Measurements from ENCODE around the gene SIRT4. TPM values are rescaled to one million over a fixed set of nuclear protein-coding genes. Genes with fewer than 3 reads are reported as not detected.

The SIRT4 gene
- total RNA-seq, 1 experiment from 2014 or later = 3.6 TPM

DNA sequence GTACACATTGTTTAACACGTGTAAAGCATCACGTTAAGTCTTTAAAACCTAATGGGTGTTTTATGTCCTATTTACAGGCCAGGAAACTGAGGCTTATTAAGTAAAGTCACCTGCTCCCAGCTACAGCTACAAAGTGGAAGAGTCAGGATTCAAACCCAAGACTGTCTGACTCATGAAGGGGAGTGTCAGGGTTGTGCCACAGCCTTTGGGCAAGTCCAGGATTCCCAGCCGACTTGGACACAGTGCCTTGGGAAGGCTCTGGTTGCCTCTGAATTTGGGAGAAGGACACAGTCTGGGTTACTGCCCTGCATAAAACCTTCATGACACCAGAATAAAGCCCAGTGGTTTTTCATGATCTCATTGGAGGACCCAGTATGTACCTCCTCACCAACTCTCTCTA lies 17.7 kb upstream of the SIRT4 start:
- H3K4me3 ChIP-seq = no peak overlapping the region
- no peaks in the 10 kb centered on the region for H3K9me2 ChIP-seq (ENCODE audit: insufficient read depth)
- DNase-seq = no peak
- no peaks in the 10 kb centered on the region for H3K27me3 ChIP-seq (ENCODE audit: insufficient read depth, low read depth)
- H2AFZ ChIP-seq = no peak overlapping the region
- no peaks in the 10 kb centered on the region for H3K79me2 ChIP-seq (ENCODE audit: low read depth)
- H3K4me2 ChIP-seq = no peak overlapping the region
- no peaks in the 10 kb centered on the region for H3K36me3 ChIP-seq (ENCODE audit: low read depth)
- no TSS peak for BruUV-seq (replicated peaks)
- no peak overlapping the region for H3K27ac ChIP-seq
- no peak for TF ChIP-seq EZH2 (IDR thresholded peaks at IDR 0.05; ENCODE audit: low read depth)
- TF ChIP-seq, protein P1, sequence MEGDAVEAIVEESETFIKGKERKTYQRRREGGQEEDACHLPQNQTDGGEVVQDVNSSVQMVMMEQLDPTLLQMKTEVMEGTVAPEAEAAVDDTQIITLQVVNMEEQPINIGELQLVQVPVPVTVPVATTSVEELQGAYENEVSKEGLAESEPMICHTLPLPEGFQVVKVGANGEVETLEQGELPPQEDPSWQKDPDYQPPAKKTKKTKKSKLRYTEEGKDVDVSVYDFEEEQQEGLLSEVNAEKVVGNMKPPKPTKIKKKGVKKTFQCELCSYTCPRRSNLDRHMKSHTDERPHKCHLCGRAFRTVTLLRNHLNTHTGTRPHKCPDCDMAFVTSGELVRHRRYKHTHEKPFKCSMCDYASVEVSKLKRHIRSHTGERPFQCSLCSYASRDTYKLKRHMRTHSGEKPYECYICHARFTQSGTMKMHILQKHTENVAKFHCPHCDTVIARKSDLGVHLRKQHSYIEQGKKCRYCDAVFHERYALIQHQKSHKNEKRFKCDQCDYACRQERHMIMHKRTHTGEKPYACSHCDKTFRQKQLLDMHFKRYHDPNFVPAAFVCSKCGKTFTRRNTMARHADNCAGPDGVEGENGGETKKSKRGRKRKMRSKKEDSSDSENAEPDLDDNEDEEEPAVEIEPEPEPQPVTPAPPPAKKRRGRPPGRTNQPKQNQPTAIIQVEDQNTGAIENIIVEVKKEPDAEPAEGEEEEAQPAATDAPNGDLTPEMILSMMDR (conservative IDR thresholded peaks at IDR 0.05) = no peak
- no peaks in the 10 kb centered on the region for H4K20me1 ChIP-seq (ENCODE audit: insufficient read depth)
- no peaks in the 10 kb centered on the region for H3K9me3 ChIP-seq (ENCODE audit: insufficient read depth, low read depth)
- H3F3A ChIP-seq (ENCODE audit: insufficient read depth, low read depth) = peaks cover 16% of the 10 kb centered on the region; the same call in 1 of the 2 replicates
- intact Hi-C loops (cut with micrococcal nuclease; ENCODE audit: unreplicated experiment) = no loop called here
- H3K4me1 ChIP-seq (replicated peaks; ENCODE audit: insufficient read depth) = peaks cover 13% of the 10 kb centered on the region
- ChIA-PET POLR2A (ENCODE audit: unreplicated experiment) (interaction anchor here (0.6 kb wide), 1 partner anchor 83 kb away, joined by 5 read pairs; no protein-coding TSS in a partner anchor), CTCF (interaction anchor here (0.6 kb wide), 1 partner anchor 12 kb away, joined by 9 read pairs; no protein-coding TSS in a partner anchor)

DNA sequence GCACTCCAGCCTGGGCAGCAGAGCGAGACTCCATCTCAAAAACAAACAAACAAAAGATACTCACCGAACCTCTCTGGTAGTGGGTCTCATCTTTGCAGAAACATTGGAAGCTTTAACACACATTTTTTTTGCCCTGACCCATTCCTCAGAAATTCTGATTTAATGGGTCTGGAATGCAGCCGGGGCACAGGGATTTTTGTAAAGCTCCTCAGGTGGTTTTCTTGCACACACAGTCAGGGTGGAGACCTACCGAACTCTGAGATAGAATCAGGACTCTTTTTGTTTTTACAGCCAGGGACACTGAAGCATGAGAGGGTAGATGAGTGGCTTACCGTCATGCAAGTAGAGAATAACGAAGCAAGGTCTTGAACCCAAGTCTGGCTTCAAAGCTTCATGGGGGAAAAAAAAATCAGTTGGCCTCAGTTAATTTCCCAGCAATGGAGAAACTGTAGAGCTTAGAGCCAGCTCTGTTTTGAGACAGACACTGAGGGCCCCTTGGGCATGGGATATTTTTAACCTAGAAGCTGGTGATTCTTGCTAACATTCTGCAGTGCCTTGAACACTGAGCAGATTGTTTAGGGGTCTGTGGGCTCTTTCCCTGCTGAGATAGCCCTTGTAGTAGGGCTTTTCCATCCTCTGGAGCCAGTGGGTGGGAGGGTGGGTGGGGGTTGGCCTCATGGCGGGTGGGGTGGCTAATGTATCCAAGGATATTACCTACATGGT lies 15.2 kb upstream of the SIRT4 start:
- ChIA-PET POLR2A (ENCODE audit: unreplicated experiment) (interaction anchor here (0.5 to 0.7 kb wide), 3 partner anchors 14 to 86 kb away, joined by 3 to 7 read pairs (median 5); partner anchors contain the start of gene RPLP0), CTCF (interaction anchor here (1.0 kb wide), 1 partner anchor 58 kb away, joined by 7 read pairs; no protein-coding TSS in a partner anchor)
- H3K36me3 ChIP-seq (ENCODE audit: low read depth) = no peaks in the 10 kb centered on the region
- no peaks in the 10 kb centered on the region for H3K79me2 ChIP-seq (ENCODE audit: low read depth)
- TF ChIP-seq, protein P1 (conservative IDR thresholded peaks at IDR 0.05) = no peak
- no peak for TF ChIP-seq EZH2 (IDR thresholded peaks at IDR 0.05; ENCODE audit: low read depth)
- no peaks in the 10 kb centered on the region for H4K20me1 ChIP-seq (ENCODE audit: insufficient read depth)
- H3K9me2 ChIP-seq (ENCODE audit: insufficient read depth) = no peaks in the 10 kb centered on the region
- peak; percentile 45 to 70 for DNase-seq
- H3K9me3 ChIP-seq (ENCODE audit: insufficient read depth, low read depth) = no peaks in the 10 kb centered on the region
- H3K27ac ChIP-seq = peak overlapping the region; percentile 34; the same call in 1 of the 2 replicates
- 0 out of 2 replicates have a peak overlapping the region, but pooled peaks have one; percentile 22 for H2AFZ ChIP-seq
- no peaks in the 10 kb centered on the region for H3K27me3 ChIP-seq (ENCODE audit: insufficient read depth, low read depth)
- H3F3A ChIP-seq (ENCODE audit: insufficient read depth, low read depth) = peaks cover 37% of the 10 kb centered on the region; the same call in 1 of the 2 replicates
- peak overlapping the region; percentile 66 for H3K4me2 ChIP-seq
- H3K4me3 ChIP-seq = no peak overlapping the region
- BruUV-seq (replicated peaks) = no TSS peak
- intact Hi-C loops (cut with micrococcal nuclease; ENCODE audit: unreplicated experiment) = no loop called here
- H3K4me1 ChIP-seq (replicated peaks; ENCODE audit: insufficient read depth) = peaks cover 26% of the 10 kb centered on the region

GRCh38 chr12:120287491-120287890 lies 14.6 kb upstream of the SIRT4 start:
- Histone ChIP-seq H3K27ac (no peak overlapping the region), H3K79me2 (ENCODE audit: low read depth) (no peaks in the 10 kb centered on the region), H3F3A (ENCODE audit: insufficient read depth, low read depth) (peaks cover 43% of the 10 kb centered on the region), H3K4me1 (replicated peaks; ENCODE audit: insufficient read depth) (peaks cover 26% of the 10 kb centered on the region), H3K4me2 (no peak overlapping the region), H3K9me2 (ENCODE audit: insufficient read depth) (no peaks in the 10 kb centered on the region), H3K36me3 (ENCODE audit: low read depth) (no peaks in the 10 kb centered on the region), H4K20me1 (ENCODE audit: insufficient read depth) (no peaks in the 10 kb centered on the region), H3K27me3 (ENCODE audit: insufficient read depth, low read depth) (no peaks in the 10 kb centered on the region), H3K4me3 (no peak overlapping the region), H2AFZ (no peak overlapping the region), H3K9me3 (ENCODE audit: insufficient read depth, low read depth) (no peaks in the 10 kb centered on the region)
- POLR2A ChIA-PET (ENCODE audit: unreplicated experiment) = interaction anchor here (0.5 kb wide), 1 partner anchor 15 kb away, joined by 3 read pairs; no protein-coding TSS in a partner anchor
- BruUV-seq (replicated peaks) = no TSS peak
- CTCF ChIA-PET = no interaction called here
- no peak for DNase-seq
- intact Hi-C loops (cut with micrococcal nuclease; ENCODE audit: unreplicated experiment) = no loop called here
- TF ChIP-seq EZH2 (IDR thresholded peaks at IDR 0.05; ENCODE audit: low read depth) = no peak
- TF ChIP-seq, protein P1 (conservative IDR thresholded peaks at IDR 0.05) = no peak

Data from PC-9 (cell line).